ENCODE data around the gene MED23.

Gene MED23

GRCh38 chr6:131654326-131654725 is 26.3 kb upstream of the MED23 start:
- H3K4me2 ChIP-seq, result no peak overlapping the region
- no peak overlapping the region for H3K27ac ChIP-seq

GRCh38 chr6:131652472-131652871 is 24.4 kb upstream of the MED23 start:
- H3K27ac ChIP-seq, result no peak overlapping the region

More at GRCh38 chr6:131654326-131654725, 26.3 kb upstream of the MED23 start:
- no peak overlapping the region for H3K4me3 ChIP-seq (IDR thresholded peaks at IDR 0.05; ENCODE audit: insufficient read depth, low read depth, low read length)
- no peaks in the 10 kb centered on the region for H3K4me1 ChIP-seq (ENCODE audit: low read depth, poor library complexity, severe bottlenecking)
- H4K20me1 ChIP-seq (ENCODE audit: insufficient read depth), result no peaks in the 10 kb centered on the region
- H2AFZ ChIP-seq (ENCODE audit: low read depth), result no peak overlapping the region
- no peaks in the 10 kb centered on the region for H3K36me3 ChIP-seq (ENCODE audit: insufficient read depth)
- H3K9ac ChIP-seq, result no peak overlapping the region
- no peaks in the 10 kb centered on the region for H3K27me3 ChIP-seq (ENCODE audit: insufficient read depth, low read depth)
- H3K79me2 ChIP-seq (ENCODE audit: insufficient read depth, low read depth), result no peaks in the 10 kb centered on the region
- no peak for TF ChIP-seq CTCF (conservative IDR thresholded peaks at IDR 0.05; ENCODE audit: low read depth, low read length)

GRCh38 chr6:131651782-131652181 is 23.7 kb upstream of the MED23 start:
- Histone ChIP-seq H2AFZ (ENCODE audit: low read depth) (no peak overlapping the region), H3K4me1 (ENCODE audit: low read depth, poor library complexity, severe bottlenecking) (no peaks in the 10 kb centered on the region), H4K20me1 (ENCODE audit: insufficient read depth) (no peaks in the 10 kb centered on the region), H3K4me2 (no peak overlapping the region), H3K27ac (no peak overlapping the region), H3K36me3 (ENCODE audit: insufficient read depth) (no peaks in the 10 kb centered on the region), H3K27me3 (ENCODE audit: insufficient read depth, low read depth) (no peaks in the 10 kb centered on the region), H3K4me3 (IDR thresholded peaks at IDR 0.05; ENCODE audit: insufficient read depth, low read depth, low read length) (no peak overlapping the region), H3K79me2 (ENCODE audit: insufficient read depth, low read depth) (no peaks in the 10 kb centered on the region), H3K9ac (no peak overlapping the region)
- TF ChIP-seq CTCF (conservative IDR thresholded peaks at IDR 0.05; ENCODE audit: low read depth, low read length), result no peak

More at GRCh38 chr6:131652472-131652871, 24.4 kb upstream of the MED23 start:
- Histone ChIP-seq H4K20me1 (ENCODE audit: insufficient read depth) (no peaks in the 10 kb centered on the region), H3K79me2 (ENCODE audit: insufficient read depth, low read depth) (no peaks in the 10 kb centered on the region), H3K4me3 (IDR thresholded peaks at IDR 0.05; ENCODE audit: insufficient read depth, low read depth, low read length) (no peak overlapping the region), H3K4me2 (no peak overlapping the region), H2AFZ (ENCODE audit: low read depth) (no peak overlapping the region), H3K36me3 (ENCODE audit: insufficient read depth) (no peaks in the 10 kb centered on the region), H3K4me1 (ENCODE audit: low read depth, poor library complexity, severe bottlenecking) (no peaks in the 10 kb centered on the region), H3K27me3 (ENCODE audit: insufficient read depth, low read depth) (no peaks in the 10 kb centered on the region), H3K9ac (no peak overlapping the region)
- no peak for TF ChIP-seq CTCF (conservative IDR thresholded peaks at IDR 0.05; ENCODE audit: low read depth, low read length)

- H3K27ac ChIP-seq, result no peak overlapping the region
- no peaks in the 10 kb centered on the region for H3K27me3 ChIP-seq (ENCODE audit: insufficient read depth, low read depth)
- no peaks in the 10 kb centered on the region for H3K36me3 ChIP-seq (ENCODE audit: insufficient read depth)
- H2AFZ ChIP-seq (ENCODE audit: low read depth), result no peak overlapping the region
- no peak overlapping the region for H3K4me2 ChIP-seq
- no peaks in the 10 kb centered on the region for H3K79me2 ChIP-seq (ENCODE audit: insufficient read depth, low read depth)
- no peak for TF ChIP-seq CTCF (conservative IDR thresholded peaks at IDR 0.05; ENCODE audit: low read depth, low read length)
- H3K9ac ChIP-seq, result no peak overlapping the region
- no peak overlapping the region for H3K4me3 ChIP-seq (IDR thresholded peaks at IDR 0.05; ENCODE audit: insufficient read depth, low read depth, low read length)
- peaks cover 3% of the 10 kb centered on the region for H3K4me1 ChIP-seq (ENCODE audit: low read depth, poor library complexity, severe bottlenecking)
- no peaks in the 10 kb centered on the region for H4K20me1 ChIP-seq (ENCODE audit: insufficient read depth)
Observed at GRCh38 chr6:131646249-131646670, 18.2 kb upstream of the MED23 start.
